Sigmoid colon (tissue), 7 donors: ENCODE data around the gene TAOK1. TPM values are rescaled to one million over a fixed set of nuclear protein-coding genes. Genes with fewer than 3 reads are reported as not detected.
"Not testable (repeated sequence)": the region's sequence is repeated elsewhere in the genome, so short reads cannot be mapped to it uniquely, and the experiment has no call there.

ENCODE experiments used
- DNase-seq: peaks from one replicate; pipeline ENCODE4 v3.0.0-alpha.2; 2019
- H3K27ac ChIP-seq, 4 donors: fragments of 200-600 bp; sonication (generic); one replicate each; pipeline ENCODE4 v1.5.1; 2016 to 2019; ENCODE audit warnings: mild to moderate bottlenecking in 1 of 4
- H3K27me3 ChIP-seq, 3 donors: fragments of 200-600 bp; sonication (generic); one replicate each; pipeline ENCODE4 v1.5.1; 2019; ENCODE audit warnings: mild to moderate bottlenecking in 1 of 3
- H3K36me3 ChIP-seq, 4 donors: fragments of 200-600 bp; sonication (generic); one replicate each; pipeline ENCODE4 v1.5.1; 2016 to 2019
- H3K4me1 ChIP-seq, 4 donors: fragments of 200-600 bp; sonication (generic); one replicate each; pipeline ENCODE4 v1.5.1; 2017 to 2019
- H3K4me3 ChIP-seq, 4 donors: fragments of 200-600 bp; sonication (generic); one replicate each; pipeline ENCODE4 v1.5.1; 2017 to 2019; ENCODE audit warnings: mild to moderate bottlenecking in 2 of 4, moderate library complexity in 1 of 4
- H3K9me3 ChIP-seq, 4 donors: fragments of 200-600 bp in 3 of 4; sonication (generic) in 3 of 4; one replicate each; pipeline versions ENCODE4 v1.5.1 to v1.6.1; 2013 to 2019
- EP300 ChIP-seq, 4 donors: sonication (generic); formaldehyde crosslinking; IDR thresholded peaks; one replicate each; pipeline ENCODE4 v1.6.1; 2017; ENCODE audit warnings: antibody characterized with exemption in 4 of 4
- POLR2A ChIP-seq, 2 donors: fragments of 450-650 bp; IDR thresholded peaks; one replicate each; pipeline ENCODE4 v1.6.1; 2016; ENCODE audit warnings: antibody characterized with exemption in 2 of 2, mild to moderate bottlenecking in 2 of 2, moderate library complexity in 2 of 2
- POLR2AphosphoS5 ChIP-seq, 4 donors: sonication (generic); formaldehyde crosslinking; IDR thresholded peaks; one replicate each; pipeline ENCODE4 v1.6.1; 2017; ENCODE audit warnings: antibody characterized with exemption in 4 of 4
- WGBS, 2 donors: extraction: QIAGEN DNeasy Blood & Tissue Kit; methylation state at CpG; one replicate each; pipeline ENCODE4 v1.1.7; 2013; 5-methylcytosine and 5-hydroxymethylcytosine counted together
- intact Hi-C: fragments of 100-400 bp; cut with DNase I; formaldehyde crosslinking; loops from one replicate; pipeline ENCODE4 v1.15.1; 2023
- polyA plus RNA-seq, 3 donors: library from polyadenylated mRNA; stranded (reverse); fragments of 200-250 nt; gene quantifications; one replicate each; pipeline ENCODE4 v1.2.3, GENCODE V29; 2013
- total RNA-seq, 4 donors: library from RNA; depleted of rRNA; stranded (reverse); fragments of >200 nt; gene quantifications; one replicate each; pipeline ENCODE4 v1.1.0, GENCODE V29; 2016
- TF ChIP-seq, protein P1 (sequence below), 4 experiments: fragments of 450-650 bp in 3 of 4; fragments of 200-600 bp in 1 of 4; IDR thresholded peaks; one replicate each; pipeline ENCODE4 v1.5.1; 2016 to 2019; ENCODE audit warnings: antibody characterized with exemption in 4 of 4, mild to moderate bottlenecking in 3 of 4, moderate library complexity in 2 of 4
- donor health status: healthy with polysubstance abuse.
- donor health status: Bipolar disorder and iron deficiency.
- donor health status: healthy.

The TAOK1 gene
- 10 to 100 TPM; 46.3 to 65.4 (median 54.8) TPM for total RNA-seq
- 10 to 100 TPM in 1 of 3 donors, 1 to 10 TPM in 2; 3.6 to 10.8 (median 4.4) TPM for polyA plus RNA-seq

DNA sequence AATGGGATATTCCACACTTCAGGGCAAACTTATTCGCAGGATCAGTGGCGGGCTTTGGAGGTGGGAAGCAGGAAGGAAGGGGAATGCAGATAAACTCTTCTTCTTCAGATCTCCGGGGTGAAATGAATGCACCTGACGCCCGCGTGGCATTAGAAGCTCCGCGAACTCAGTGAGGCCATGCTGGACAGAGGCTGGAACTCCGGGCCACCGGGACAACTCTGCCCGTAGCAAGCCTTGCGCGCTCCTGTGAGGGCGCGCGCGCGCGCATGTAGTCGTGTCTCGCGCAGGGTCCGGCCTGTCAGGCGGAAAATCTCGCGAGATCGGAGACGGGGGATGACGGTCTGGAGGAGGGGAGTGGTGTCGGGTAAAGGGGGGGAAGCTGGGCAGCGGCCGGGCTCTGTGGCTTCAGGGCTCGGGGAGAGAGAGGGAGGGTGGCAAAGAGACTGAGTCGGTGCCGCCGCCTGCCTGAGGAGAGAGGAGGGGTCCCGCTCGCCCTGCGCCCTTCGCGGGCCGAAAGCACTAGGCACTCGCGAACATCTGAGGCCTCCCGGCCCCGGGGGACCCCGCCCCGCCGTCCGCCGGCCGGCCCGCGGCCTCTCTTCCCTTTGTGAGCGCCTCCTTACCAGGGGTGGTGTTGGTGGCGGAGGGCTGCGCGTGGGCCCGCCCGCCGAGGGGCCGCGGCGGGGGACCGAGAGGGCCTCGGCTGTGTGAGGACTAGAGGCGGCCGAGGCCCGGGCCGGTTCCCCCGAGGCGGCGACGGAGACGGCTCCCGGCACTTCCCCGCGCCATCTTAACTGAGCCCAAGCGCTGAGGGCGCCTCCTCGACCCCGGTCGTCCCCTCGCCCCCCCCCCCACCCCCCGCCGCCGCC is at the start of gene TAOK1:
TSS of gene TAOK1 (plus strand) at position 382 of the 869 bp plus-strand sequence. CDS start 61,186 bp downstream, outside the sequence.
- Histone ChIP-seq H3K9me3 (no peaks in the 10 kb centered on the region), H3K4me1 (peaks cover 0 to 45% (median 34%) of the 10 kb centered on the region in 4 donors), H3K27ac (peak within 1 kb of the TSS; percentile 94 to 100 (median 98)), H3K36me3 (no peaks in the 10 kb centered on the region), H3K27me3 (no peaks in the 10 kb centered on the region), H3K4me3 (peak within 1 kb of the TSS; percentile 76 to 93 (median 82))
- TF ChIP-seq POLR2A (IDR thresholded peaks at IDR 0.05) (peak; percentile 95 to 97), POLR2AphosphoS5 (IDR thresholded peaks at IDR 0.05) (peak; percentile 91 to 97 (median 94)), EP300 (IDR thresholded peaks at IDR 0.05) (no peak)
- TF ChIP-seq, protein P1, sequence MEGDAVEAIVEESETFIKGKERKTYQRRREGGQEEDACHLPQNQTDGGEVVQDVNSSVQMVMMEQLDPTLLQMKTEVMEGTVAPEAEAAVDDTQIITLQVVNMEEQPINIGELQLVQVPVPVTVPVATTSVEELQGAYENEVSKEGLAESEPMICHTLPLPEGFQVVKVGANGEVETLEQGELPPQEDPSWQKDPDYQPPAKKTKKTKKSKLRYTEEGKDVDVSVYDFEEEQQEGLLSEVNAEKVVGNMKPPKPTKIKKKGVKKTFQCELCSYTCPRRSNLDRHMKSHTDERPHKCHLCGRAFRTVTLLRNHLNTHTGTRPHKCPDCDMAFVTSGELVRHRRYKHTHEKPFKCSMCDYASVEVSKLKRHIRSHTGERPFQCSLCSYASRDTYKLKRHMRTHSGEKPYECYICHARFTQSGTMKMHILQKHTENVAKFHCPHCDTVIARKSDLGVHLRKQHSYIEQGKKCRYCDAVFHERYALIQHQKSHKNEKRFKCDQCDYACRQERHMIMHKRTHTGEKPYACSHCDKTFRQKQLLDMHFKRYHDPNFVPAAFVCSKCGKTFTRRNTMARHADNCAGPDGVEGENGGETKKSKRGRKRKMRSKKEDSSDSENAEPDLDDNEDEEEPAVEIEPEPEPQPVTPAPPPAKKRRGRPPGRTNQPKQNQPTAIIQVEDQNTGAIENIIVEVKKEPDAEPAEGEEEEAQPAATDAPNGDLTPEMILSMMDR (IDR thresholded peaks at IDR 0.05): no peak
- intact Hi-C loops: no loop called here
- DNase-seq: peak; percentile 100
- WGBS, 2 donors: 0 to 1% methylated on average over 82 to 87 of the region's 87 CpGs

DNA sequence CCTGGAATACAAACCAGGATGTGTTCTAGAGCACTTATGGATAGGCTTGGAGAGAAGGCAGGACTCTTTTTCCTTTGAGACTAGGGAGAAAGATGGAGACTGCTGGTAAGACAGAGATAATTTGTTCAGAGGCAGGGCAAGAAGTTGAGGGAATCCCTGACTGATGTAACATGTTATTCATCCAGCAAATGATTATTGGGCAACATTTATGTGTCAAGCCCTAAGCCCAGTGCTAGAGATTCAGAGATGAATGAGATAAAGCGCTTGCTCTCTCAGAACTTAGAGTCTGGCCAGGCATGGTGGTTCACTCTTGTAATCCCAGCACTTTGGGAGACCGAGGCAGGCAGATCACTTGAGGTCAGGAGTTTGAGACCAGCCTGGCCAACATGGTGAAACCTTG is 48.4 kb upstream of the TAOK1 start:
- DNase-seq: no peak
- no peaks in the 10 kb centered on the region for H3K9me3 ChIP-seq
- no peaks in the 10 kb centered on the region for H3K27me3 ChIP-seq
- TF ChIP-seq POLR2AphosphoS5 (IDR thresholded peaks at IDR 0.05) (no peak), POLR2A (IDR thresholded peaks at IDR 0.05) (no peak), EP300 (IDR thresholded peaks at IDR 0.05) (no peak)
- TF ChIP-seq, protein P1 (IDR thresholded peaks at IDR 0.05): no peak
- 91 to 92% methylated on average over 2 of the region's 2 CpGs for WGBS, 2 donors
- intact Hi-C loops: no loop called here
- H3K36me3 ChIP-seq: no peaks in the 10 kb centered on the region
- H3K4me1 ChIP-seq: no peaks in the 10 kb centered on the region
- no peak overlapping the region for H3K27ac ChIP-seq
- no peak overlapping the region for H3K4me3 ChIP-seq

DNA sequence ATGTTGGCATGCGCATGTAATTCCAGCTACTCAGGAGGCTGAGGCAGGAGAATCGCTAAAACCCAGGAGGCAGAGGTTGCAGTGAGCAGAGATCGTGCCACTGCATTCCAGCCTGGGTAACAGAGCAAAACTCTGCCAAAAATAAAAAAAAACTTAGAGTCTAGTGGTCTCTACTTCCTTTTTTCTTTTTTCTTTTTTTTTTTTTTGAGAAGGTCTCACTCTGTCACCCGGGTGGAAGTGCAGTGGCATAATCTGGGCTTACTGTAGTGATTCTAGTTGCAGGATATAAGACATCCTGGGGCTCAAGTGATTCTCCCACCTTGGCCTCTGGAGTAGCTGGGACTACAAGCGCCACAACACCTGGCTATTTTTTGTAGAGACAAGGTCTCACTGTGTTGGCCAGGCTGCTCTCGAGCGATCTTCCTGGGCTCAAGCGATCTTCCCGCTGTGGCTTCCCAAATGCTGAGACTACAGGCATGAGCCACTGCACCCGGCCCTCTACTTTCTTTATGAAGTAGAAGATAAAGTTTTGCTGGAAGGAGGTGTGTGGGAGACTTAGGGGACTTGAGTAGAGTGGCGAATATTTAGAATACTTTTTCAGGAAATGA is 47.9 kb upstream of the TAOK1 start:
- TF ChIP-seq POLR2AphosphoS5 (IDR thresholded peaks at IDR 0.05) (no peak), EP300 (IDR thresholded peaks at IDR 0.05) (no peak)
- WGBS, 2 donors: 74 to 90% methylated on average over 11 of the region's 11 CpGs
- Histone ChIP-seq H3K27me3 (no peaks in the 10 kb centered on the region), H3K36me3 (no peaks in the 10 kb centered on the region), H3K4me1 (no peaks in the 10 kb centered on the region), H3K4me3 (no peak overlapping the region), H3K27ac (no peak overlapping the region), H3K9me3 (no peaks in the 10 kb centered on the region)
- intact Hi-C loops: no loop called here
- no peak for DNase-seq

DNA sequence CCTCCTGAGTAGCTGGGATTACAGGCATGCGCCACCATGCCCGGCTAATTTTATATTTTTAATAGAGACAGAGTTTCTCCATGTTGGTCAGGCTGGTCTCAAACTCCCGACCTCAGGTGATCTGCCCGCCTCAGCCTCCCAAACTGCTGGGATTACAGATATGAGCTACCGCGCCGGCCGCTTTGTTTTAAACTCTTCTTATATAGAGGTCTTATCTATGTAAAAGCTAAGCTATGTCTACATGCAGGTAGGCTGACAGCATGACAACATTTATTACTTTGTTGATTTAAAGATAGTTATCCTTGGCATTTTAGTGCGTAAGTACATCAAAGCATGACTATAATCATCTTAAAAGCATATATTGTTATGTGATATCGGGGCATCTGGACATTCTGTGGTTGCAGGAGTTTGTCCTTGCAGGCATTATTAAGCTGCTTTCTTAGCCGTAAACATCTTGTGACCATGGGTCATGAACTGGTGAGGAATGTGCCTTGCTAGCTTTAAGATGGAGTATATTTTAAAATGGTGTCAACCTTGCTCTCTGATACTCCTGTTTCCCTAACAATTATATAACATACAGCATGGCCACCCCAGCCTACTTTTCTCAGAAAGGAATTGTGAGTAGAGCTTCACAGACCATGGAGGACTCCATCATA is 45.8 kb upstream of the TAOK1 start:
- DNase-seq: no peak
- no peaks in the 10 kb centered on the region for H3K9me3 ChIP-seq
- no peaks in the 10 kb centered on the region for H3K4me1 ChIP-seq
- TF ChIP-seq POLR2A (IDR thresholded peaks at IDR 0.05) (no peak), POLR2AphosphoS5 (IDR thresholded peaks at IDR 0.05) (no peak), EP300 (IDR thresholded peaks at IDR 0.05) (no peak)
- TF ChIP-seq, protein P1 (IDR thresholded peaks at IDR 0.05): no peak
- intact Hi-C loops: no loop called here
- H3K27ac ChIP-seq: no peak overlapping the region
- WGBS, 2 donors: 23 to 67% methylated on average over 11 of the region's 11 CpGs
- no peaks in the 10 kb centered on the region for H3K27me3 ChIP-seq
- H3K4me3 ChIP-seq: no peak overlapping the region
- H3K36me3 ChIP-seq: no peaks in the 10 kb centered on the region

DNA sequence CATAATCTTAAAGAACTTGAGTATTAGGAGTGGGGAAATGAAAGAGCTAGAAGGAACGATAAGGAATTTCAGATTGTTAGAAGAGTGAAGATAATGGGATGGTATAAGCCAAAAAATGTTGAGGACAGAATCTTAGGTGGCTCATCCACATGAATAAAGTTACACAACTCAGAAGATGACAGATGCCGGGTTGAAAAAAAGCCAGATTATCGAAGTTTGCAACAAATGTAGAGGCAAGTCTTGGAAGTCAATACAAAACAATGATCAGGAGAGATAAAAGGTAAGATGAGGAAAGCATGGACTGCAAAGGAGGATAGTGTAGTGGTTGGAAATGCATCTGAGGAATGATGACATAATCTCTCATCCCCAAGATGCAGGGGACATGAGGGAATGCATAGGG is 45.1 kb upstream of the TAOK1 start:
- TF ChIP-seq POLR2AphosphoS5 (IDR thresholded peaks at IDR 0.05): no peak
- Histone ChIP-seq H3K9me3 (no peaks in the 10 kb centered on the region), H3K27ac (no peak overlapping the region), H3K36me3 (no peaks in the 10 kb centered on the region), H3K27me3 (no peaks in the 10 kb centered on the region), H3K4me1 (no peaks in the 10 kb centered on the region), H3K4me3 (no peak overlapping the region)
- intact Hi-C loops: no loop called here
- DNase-seq: no peak
- WGBS, 2 donors: 81 to 89% methylated on average over 3 of the region's 3 CpGs

DNA sequence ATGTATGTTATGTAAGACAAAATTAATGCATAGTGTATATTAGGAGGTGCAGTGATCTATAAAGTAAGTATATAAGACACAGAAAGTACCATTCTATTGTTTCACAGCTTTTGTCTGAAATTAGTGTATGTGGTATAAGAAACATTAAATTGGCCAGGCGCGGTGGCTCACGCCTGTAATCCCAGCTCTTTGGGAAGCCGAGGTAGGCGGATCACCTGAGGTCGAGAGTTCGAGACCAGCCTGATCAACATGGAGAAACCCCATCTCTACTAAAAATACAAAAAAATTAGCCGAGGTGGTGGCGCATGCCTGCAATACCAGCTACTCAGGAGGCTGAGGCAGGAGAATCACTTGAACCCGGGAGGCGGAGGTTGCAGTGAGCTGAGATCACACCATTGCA is 44.7 kb upstream of the TAOK1 start:
- H3K4me1 ChIP-seq, H3K4me3 ChIP-seq, H3K27ac ChIP-seq, H3K36me3 ChIP-seq, H3K27me3 ChIP-seq, H3K9me3 ChIP-seq, intact Hi-C loops, DNase-seq: not testable (repeated sequence)
- WGBS, 2 donors: 93 to 96% methylated on average over 11 of the region's 11 CpGs
